Fibroblast of the aortic adventitia (primary cell): ENCODE results near the gene INHBC. TPM values are rescaled to one million over a fixed set of nuclear protein-coding genes. Genes with fewer than 3 reads are reported as not detected.

Source experiments
- DNase-seq: peaks from one replicate; pipeline ENCODE4 v3.0.0-alpha.2; 2010; ENCODE audit warnings: low read depth
- H3K4me3 ChIP-seq: 2 replicates; pipeline ENCODE4 v1.5.1; 2011; ENCODE audit warnings: low read depth, mild to moderate bottlenecking, control low read depth, low read length, moderate library complexity
- small RNA-seq: library from RNA; depleted of rRNA; stranded (forward); fragments of <200 nt; gene quantifications from one replicate; pipeline ENCODE3, GENCODE V24; 2012
- total RNA-seq: library from RNA; depleted of rRNA; stranded (reverse); fragments of >200 nt; gene quantifications from 2 replicates; pipeline ENCODE4 v1.2.3, GENCODE V29; 2012; ENCODE audit warnings: low replicate concordance
- TF ChIP-seq, protein P1 (sequence below): IDR thresholded peaks from 2 replicates; pipeline ENCODE4 v1.5.1; 2011; ENCODE audit warnings: mild to moderate bottlenecking, low read length, control low read depth, inconsistent platforms; ENCODE audit not compliant: insufficient read depth

Gene INHBC
- total RNA-seq, 1 donor: not detected

DNA sequence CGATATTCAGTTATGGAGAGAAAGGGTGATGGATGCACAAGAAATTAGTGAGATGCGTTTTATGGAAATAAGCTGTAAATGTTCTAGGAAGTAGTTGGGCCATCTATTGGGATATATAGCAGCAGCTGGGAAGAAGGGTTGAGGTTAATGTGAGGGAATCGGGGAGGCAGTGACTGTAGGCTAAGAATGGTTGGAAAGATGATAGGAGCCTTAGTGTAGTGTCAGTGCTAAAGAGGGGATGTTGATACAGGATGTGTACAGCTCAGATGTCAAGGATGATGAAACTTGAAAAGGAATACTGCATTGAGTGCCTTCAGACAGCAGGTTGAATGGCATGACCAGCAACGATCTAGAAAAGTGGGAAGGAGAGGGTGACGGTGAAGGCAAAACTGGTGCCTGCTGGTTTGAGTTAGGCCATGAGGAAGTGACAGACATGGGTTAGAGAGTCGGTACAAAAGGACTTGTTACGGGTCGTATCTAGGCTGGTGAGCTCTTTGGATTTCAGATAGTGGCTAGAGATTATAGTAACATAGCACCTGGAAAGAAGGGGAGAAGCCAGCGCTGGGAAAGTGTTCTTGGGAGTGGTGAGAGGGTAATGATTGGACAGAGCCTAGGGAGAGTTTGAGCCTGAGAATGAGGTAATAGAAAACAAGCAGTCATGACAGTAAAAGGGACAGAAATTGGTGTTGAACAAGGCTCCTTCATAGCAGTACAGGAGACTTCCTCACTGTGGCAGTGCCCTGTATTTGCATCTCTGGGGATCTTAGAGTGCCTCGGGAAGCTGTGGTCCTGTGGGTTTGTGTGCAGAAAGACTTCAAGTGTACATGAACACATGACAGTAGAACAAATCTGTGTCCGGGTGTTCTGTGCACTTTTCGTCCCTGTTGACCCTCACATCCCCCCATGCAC is 62.9 kb downstream of the INHBC start:
- no peak for DNase-seq
- TF ChIP-seq, protein P1, sequence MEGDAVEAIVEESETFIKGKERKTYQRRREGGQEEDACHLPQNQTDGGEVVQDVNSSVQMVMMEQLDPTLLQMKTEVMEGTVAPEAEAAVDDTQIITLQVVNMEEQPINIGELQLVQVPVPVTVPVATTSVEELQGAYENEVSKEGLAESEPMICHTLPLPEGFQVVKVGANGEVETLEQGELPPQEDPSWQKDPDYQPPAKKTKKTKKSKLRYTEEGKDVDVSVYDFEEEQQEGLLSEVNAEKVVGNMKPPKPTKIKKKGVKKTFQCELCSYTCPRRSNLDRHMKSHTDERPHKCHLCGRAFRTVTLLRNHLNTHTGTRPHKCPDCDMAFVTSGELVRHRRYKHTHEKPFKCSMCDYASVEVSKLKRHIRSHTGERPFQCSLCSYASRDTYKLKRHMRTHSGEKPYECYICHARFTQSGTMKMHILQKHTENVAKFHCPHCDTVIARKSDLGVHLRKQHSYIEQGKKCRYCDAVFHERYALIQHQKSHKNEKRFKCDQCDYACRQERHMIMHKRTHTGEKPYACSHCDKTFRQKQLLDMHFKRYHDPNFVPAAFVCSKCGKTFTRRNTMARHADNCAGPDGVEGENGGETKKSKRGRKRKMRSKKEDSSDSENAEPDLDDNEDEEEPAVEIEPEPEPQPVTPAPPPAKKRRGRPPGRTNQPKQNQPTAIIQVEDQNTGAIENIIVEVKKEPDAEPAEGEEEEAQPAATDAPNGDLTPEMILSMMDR: no peak

GRCh38 chr12:57498132-57498502 is 63.5 kb downstream of the INHBC start:
- TF ChIP-seq, protein P1: no peak
- no peak overlapping the region for H3K4me3 ChIP-seq
- no peak for DNase-seq

More for the DNA sequence above, 62.9 kb downstream of the INHBC start:
- no peak overlapping the region for H3K4me3 ChIP-seq

DNA sequence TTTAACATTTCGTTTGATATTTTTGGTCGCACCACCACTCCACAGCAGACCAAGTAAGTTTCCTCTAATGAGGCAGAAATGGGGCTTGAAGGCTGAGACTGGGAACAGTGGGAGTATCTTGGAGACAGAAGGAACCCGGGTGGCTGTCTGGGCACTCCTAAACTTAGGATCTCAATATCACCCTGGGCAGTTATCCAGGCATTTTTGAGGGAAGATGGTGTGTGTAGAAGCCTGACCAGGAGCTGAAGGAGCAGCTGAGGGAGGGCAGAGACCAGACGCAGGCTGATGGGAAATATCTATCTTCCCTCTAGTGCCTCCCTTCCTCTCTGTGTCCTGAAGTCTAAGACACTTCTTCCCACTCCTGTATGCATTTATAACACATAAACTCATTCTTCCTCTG is 64.0 kb downstream of the INHBC start:
- TF ChIP-seq, protein P1: no peak
- DNase-seq: no peak
- no peak overlapping the region for H3K4me3 ChIP-seq

GRCh38 chr12:57500213-57500612 is 65.6 kb downstream of the INHBC start:
- H3K4me3 ChIP-seq: no peak overlapping the region
- DNase-seq: no peak
- TF ChIP-seq, protein P1: no peak

Small RNA genes within 50 kb of the gene (small RNA-seq; reads per million reads assigned to genes)
- not detected for gene RNU6-879P

Other genes with a start within 250 kb of the INHBC start
- gene NXPH4, start 218.0 kb upstream of the INHBC start, total RNA-seq: 1.9 and 2.4 TPM in 2 replicates
- gene SHMT2, start 205.1 kb upstream of the INHBC start, total RNA-seq: 233 and 303 TPM in 2 replicates
- 0.90 and 3.8 TPM in 2 replicates for gene STAC3, start 183.6 kb upstream of the INHBC start, total RNA-seq
- gene R3HDM2, start 3.7 kb upstream of the INHBC start, total RNA-seq: 16.7 and 22.3 TPM in 2 replicates
- gene INHBE, start 20.5 kb downstream of the INHBC start, total RNA-seq: 0.16 and 0.99 TPM in 2 replicates
- 1.1 TPM in 1 of 2 replicates, not detected in the other for gene GLI1, start 25.0 kb downstream of the INHBC start, total RNA-seq
- gene ARHGAP9, start 45.1 kb downstream of the INHBC start, total RNA-seq: 0.18 TPM in 1 of 2 replicates, not detected in the other
- 185 and 272 TPM in 2 replicates for gene MARS1, start 53.3 kb downstream of the INHBC start, total RNA-seq
- gene DDIT3, start 85.7 kb downstream of the INHBC start, total RNA-seq: 37.7 and 60.3 TPM in 2 replicates
- 4.2 and 7.6 TPM in 2 replicates for gene MBD6, start 88.0 kb downstream of the INHBC start, total RNA-seq
- gene DCTN2, start 112.4 kb downstream of the INHBC start, total RNA-seq: 106 and 140 TPM in 2 replicates
- gene KIF5A, start 115.3 kb downstream of the INHBC start, total RNA-seq: 0.72 and 1.8 TPM in 2 replicates
- gene PIP4K2C, start 156.4 kb downstream of the INHBC start, total RNA-seq: 12.4 and 19.4 TPM in 2 replicates
- gene DTX3, start 170.0 kb downstream of the INHBC start, total RNA-seq: 10.5 and 16.9 TPM in 2 replicates
- gene ARHGEF25, start 176.7 kb downstream of the INHBC start, total RNA-seq: 18.3 and 64.5 TPM in 2 replicates
- gene B4GALNT1, start 198.4 kb downstream of the INHBC start, total RNA-seq: 1.7 and 6.9 TPM in 2 replicates